ENCODE measurements around the gene ZNF580.

ZNF580 gene

DNA sequence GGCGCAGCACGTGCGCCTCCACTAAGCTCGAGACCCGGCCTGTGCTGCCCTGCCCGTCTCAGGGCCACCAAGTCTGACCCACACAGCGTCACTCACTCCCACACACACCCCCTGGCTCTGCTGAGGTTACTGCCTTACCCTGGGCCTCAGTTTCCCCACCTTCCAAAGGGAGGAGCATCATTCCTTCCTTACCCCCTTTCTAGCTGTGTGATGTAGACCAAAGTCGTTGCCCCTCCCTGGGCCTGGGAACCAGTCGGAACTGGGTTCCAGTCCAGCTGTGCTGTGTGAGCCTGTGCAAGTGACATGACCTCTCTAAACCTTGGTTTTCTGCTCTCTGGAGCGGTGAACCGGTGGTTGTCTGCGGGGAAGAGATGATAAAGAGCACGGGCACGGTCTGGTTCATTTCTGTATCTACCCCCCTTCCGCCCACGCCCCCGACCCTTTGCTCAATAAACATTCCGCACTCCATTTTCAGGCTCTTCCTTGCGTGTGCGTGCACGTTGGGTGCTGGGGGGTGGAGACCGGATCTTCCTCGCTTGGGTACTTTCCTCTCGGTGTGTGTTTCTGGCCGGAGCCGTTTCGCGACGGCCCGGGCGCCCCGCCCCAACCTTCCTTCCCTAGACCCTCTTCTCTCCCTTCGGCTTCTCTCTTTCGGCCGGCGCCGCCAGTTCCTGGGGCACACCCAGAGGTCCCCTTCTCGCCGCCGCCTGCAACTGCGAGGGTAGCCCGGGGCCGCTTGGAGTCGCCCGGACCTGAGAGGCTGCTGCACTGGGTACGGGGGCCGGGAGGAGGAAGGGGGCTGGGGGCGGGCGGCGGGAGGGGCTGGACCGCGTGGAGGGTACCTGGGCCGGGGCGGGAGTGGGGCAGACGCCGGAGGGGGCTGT lies 2.4 kb downstream of the ZNF580 start, which contains the start of gene ZNF581:
Gene ZNF581 (plus strand): TSS at position 647 of the 884 bp plus-strand sequence. CDS start 923 bp downstream, outside the sequence.
- no peak for TF ChIP-seq CTCF (IDR thresholded peaks at IDR 0.05; ENCODE audit: extremely low read depth, missing control alignments)
- peak; percentile 90 for DNase-seq (ENCODE audit: low spot score)

DNA sequence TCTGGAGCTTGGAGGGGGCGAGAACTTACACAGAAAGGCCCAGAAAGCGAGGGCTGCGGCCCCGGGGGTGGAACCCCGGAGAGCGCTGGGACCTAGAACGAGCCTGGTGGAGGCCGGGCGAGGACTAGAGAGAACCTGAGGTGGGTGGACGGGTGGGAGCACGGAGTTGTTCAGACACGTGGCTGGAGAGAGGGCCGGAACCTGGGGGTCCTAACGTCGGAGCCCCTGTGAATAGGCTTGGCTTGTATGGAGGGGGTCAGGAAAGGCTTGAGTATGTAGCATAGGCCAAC lies 3.0 kb downstream of the ZNF580 start:
- no peak for TF ChIP-seq CTCF (IDR thresholded peaks at IDR 0.05; ENCODE audit: extremely low read depth, missing control alignments)
- DNase-seq (ENCODE audit: low spot score), result no peak

DNA sequence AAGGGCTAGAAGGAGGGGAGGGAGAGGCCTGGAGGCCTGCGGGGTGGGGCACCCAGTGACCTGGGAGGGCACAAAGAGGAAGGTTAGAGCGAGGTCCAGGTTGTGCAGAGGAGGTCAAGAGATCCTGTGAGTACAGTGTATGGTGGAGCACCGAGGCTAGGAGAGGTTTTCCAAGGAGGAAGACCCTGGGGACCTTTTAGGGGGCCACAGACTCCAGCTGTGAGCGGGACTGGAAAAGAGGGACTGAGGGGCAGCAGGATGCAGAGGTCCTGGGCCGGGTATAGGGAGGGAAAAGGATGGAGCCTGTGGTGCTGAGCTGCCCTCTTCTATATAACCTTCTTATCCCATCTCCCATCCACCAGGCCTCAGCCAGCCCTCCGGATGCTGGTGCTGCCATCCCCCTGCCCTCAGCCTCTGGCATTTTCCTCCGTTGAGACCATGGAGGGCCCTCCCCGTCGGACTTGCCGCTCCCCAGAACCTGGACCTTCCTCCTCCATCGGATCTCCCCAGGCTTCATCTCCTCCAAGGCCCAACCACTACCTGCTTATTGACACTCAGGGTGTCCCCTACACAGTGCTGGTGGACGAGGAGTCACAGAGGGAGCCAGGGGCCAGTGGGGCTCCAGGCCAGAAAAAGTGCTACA lies 3.5 kb downstream of the ZNF580 start:
- TF ChIP-seq CTCF (IDR thresholded peaks at IDR 0.05; ENCODE audit: extremely low read depth, missing control alignments), result no peak

GRCh38 chr19:55644842-55645511 lies 4.2 kb downstream of the ZNF580 start:
- no peak for DNase-seq (ENCODE audit: low spot score)
- TF ChIP-seq CTCF (IDR thresholded peaks at IDR 0.05; ENCODE audit: extremely low read depth, missing control alignments), result no peak

More for the DNA sequence above, 3.5 kb downstream of the ZNF580 start:
- DNase-seq (ENCODE audit: low spot score), result no peak

GRCh38 chr19:55645512-55645881 lies 4.7 kb downstream of the ZNF580 start:
- no peak for DNase-seq (ENCODE audit: low spot score)
- no peak for TF ChIP-seq CTCF (IDR thresholded peaks at IDR 0.05; ENCODE audit: extremely low read depth, missing control alignments)

DNA sequence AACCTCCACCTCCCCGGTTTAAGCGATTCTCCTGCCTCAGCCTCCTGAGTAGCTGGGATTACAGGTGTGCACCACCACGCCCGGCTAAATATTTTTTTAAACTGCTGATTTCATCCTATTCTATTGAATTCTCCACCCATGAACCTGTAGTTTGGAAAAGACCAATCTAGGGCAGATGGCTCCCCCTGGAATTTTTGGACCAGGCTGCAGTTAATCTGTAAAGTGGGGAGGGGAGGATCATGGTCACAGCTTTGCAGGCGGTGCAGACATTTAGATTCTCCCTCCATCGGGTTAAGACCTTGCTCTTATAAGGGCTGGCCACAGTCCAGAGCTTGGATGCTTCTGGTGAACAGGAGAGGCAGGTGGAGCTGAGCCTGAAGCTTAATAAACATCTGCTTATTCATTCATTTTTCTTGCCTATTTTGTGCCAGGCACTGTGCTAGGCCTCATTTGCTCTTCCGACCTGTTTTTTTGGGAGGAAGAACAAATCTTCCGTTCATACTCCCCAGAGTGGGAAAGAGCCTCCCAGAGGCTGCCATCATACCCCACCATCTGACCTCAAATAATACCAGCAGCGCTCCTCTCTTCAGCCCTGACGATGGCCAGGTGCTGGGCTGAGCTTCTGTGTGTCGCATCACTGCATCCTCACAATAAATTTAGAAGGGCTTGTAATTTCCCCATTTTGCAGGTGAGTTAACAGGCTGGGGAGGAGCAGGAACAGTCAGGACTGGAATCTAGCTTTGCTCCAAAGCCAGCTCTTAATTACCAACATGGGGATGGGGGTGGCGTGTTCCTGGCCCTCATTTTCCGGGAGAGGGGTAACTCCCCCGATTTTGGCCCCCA lies 6.3 kb downstream of the ZNF580 start:
- TF ChIP-seq CTCF (IDR thresholded peaks at IDR 0.05; ENCODE audit: extremely low read depth, missing control alignments), result no peak
- no peak for DNase-seq (ENCODE audit: low spot score)
